SU-DHL-6 (cell line): Measurements from ENCODE around the gene MMRN1.

ENCODE experiments used
- H2AFZ ChIP-seq: fragments of 200-600 bp; sonication (generic); 2 replicates; pipeline ENCODE4 v1.6.1; 2014; ENCODE audit warnings: low read depth, mild to moderate bottlenecking, moderate library complexity, mixed read lengths, antibody characterized with exemption, low read length; ENCODE audit not compliant: severe bottlenecking
- H3F3A ChIP-seq: fragments of 200-600 bp; shearing (Covaris generic); 2 replicates; pipeline ENCODE4 v1.6.0; 2016; ENCODE audit warnings: antibody characterized with exemption, mild to moderate bottlenecking; ENCODE audit not compliant: insufficient read depth
- H3K27ac ChIP-seq: fragments of 200-600 bp; sonication (generic); 2 replicates; pipeline ENCODE4 v1.5.1; 2016; ENCODE audit warnings: low read depth, mild to moderate bottlenecking, low read length, moderate library complexity, mixed read lengths
- H3K27me3 ChIP-seq: fragments of 200-600 bp; sonication (generic), shearing (Covaris generic); 2 replicates; pipeline ENCODE4 v1.6.0; 2014; ENCODE audit warnings: mild to moderate bottlenecking, low read length
- H3K36me3 ChIP-seq: fragments of 200-600 bp; sonication (generic); 2 replicates; pipeline ENCODE4 v1.6.1; 2014; ENCODE audit warnings: mild to moderate bottlenecking, low read length, mixed read lengths
- H3K4me2 ChIP-seq: fragments of 300-600, 200-600 bp; shearing (Covaris generic), sonication (generic); 2 replicates; pipeline ENCODE4 v1.6.0; 2014; ENCODE audit warnings: low read length, low read depth, mild to moderate bottlenecking; ENCODE audit not compliant: poor library complexity, severe bottlenecking
- H3K4me3 ChIP-seq: fragments of 200-600 bp; sonication (generic); 2 replicates; pipeline ENCODE4 v1.5.1; 2014; ENCODE audit warnings: antibody characterized with exemption, low read length, mild to moderate bottlenecking, mixed read lengths; ENCODE audit not compliant: insufficient read depth, poor library complexity, severe bottlenecking
- H3K79me2 ChIP-seq: fragments of 200-600 bp; sonication (generic); 2 replicates; pipeline ENCODE4 v1.6.1; 2014; ENCODE audit warnings: mild to moderate bottlenecking, low read length, moderate library complexity; ENCODE audit not compliant: insufficient read depth
- H3K9ac ChIP-seq: fragments of 200-600 bp; sonication (generic); 2 replicates; pipeline ENCODE4 v1.7.0; 2014; ENCODE audit warnings: mild to moderate bottlenecking, low read length
- H3K9me2 ChIP-seq: fragments of 200-600 bp; sonication (generic); replicated peaks from 2 replicates; pipeline ENCODE4 v1.6.1; 2014; ENCODE audit warnings: low read length; ENCODE audit not compliant: insufficient read depth
- H3K9me3 ChIP-seq: fragments of 200-600 bp; sonication (generic); 2 replicates; pipeline ENCODE4 v1.6.1; 2014; ENCODE audit warnings: low read length, mixed read lengths; ENCODE audit not compliant: insufficient read depth
- H4K20me1 ChIP-seq: fragments of 200-600 bp; sonication (generic); 2 replicates; pipeline ENCODE4 v1.6.1; 2014; ENCODE audit warnings: low read depth, mild to moderate bottlenecking, antibody characterized with exemption, low read length, moderate library complexity, mixed read lengths
- EZH2phosphoT487 ChIP-seq: fragments of 200-600 bp; sonication (generic), shearing (Covaris generic); conservative IDR thresholded peaks from 2 replicates; pipeline ENCODE4 v1.6.1; 2018; ENCODE audit warnings: mild to moderate bottlenecking, antibody characterized with exemption, low read length, moderate library complexity, mixed read lengths
- TF ChIP-seq, protein P1 (sequence below): fragments of 200-600 bp; sonication (generic); IDR thresholded peaks from one replicate; pipeline ENCODE4 v1.5.1; 2017; ENCODE audit warnings: antibody characterized with exemption, mild to moderate bottlenecking, low read length, moderate library complexity; ENCODE audit not compliant: insufficient read depth, poor library complexity, severe bottlenecking

The MMRN1 gene

DNA sequence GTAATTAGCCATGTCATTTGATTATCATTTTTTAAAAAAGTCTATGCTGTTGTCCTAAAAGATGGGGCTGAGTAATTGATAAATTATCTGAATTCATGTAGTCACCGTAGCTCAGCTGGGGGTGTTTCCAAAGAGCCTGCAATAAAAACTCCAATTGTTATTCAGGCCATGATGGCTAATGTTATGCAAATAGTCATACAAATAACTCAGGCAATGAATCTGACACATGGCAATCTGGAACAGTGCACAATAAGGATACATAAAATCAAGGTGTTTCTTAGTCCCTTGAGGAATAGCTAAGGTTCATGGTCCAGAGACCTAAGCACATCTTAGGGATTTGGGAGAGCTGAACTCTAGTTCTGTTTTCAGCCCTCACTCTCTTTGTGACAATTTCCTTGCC, 15.2 kb downstream of the MMRN1 start:
- no peak overlapping the region for H3K27ac ChIP-seq
- no peak overlapping the region for H3K4me3 ChIP-seq
- H3K36me3 ChIP-seq = no peaks in the 10 kb centered on the region
- H4K20me1 ChIP-seq = no peaks in the 10 kb centered on the region
- no peak overlapping the region for H3K4me2 ChIP-seq
- no peak overlapping the region for H2AFZ ChIP-seq
- TF ChIP-seq, protein P1, sequence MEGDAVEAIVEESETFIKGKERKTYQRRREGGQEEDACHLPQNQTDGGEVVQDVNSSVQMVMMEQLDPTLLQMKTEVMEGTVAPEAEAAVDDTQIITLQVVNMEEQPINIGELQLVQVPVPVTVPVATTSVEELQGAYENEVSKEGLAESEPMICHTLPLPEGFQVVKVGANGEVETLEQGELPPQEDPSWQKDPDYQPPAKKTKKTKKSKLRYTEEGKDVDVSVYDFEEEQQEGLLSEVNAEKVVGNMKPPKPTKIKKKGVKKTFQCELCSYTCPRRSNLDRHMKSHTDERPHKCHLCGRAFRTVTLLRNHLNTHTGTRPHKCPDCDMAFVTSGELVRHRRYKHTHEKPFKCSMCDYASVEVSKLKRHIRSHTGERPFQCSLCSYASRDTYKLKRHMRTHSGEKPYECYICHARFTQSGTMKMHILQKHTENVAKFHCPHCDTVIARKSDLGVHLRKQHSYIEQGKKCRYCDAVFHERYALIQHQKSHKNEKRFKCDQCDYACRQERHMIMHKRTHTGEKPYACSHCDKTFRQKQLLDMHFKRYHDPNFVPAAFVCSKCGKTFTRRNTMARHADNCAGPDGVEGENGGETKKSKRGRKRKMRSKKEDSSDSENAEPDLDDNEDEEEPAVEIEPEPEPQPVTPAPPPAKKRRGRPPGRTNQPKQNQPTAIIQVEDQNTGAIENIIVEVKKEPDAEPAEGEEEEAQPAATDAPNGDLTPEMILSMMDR = no peak
- no peak for TF ChIP-seq EZH2phosphoT487
- no peaks in the 10 kb centered on the region for H3K79me2 ChIP-seq
- H3K9me3 ChIP-seq = no peaks in the 10 kb centered on the region
- H3K27me3 ChIP-seq = no peaks in the 10 kb centered on the region
- no peak overlapping the region for H3K9ac ChIP-seq
- no peaks in the 10 kb centered on the region for H3F3A ChIP-seq
- H3K9me2 ChIP-seq = no peaks in the 10 kb centered on the region

DNA sequence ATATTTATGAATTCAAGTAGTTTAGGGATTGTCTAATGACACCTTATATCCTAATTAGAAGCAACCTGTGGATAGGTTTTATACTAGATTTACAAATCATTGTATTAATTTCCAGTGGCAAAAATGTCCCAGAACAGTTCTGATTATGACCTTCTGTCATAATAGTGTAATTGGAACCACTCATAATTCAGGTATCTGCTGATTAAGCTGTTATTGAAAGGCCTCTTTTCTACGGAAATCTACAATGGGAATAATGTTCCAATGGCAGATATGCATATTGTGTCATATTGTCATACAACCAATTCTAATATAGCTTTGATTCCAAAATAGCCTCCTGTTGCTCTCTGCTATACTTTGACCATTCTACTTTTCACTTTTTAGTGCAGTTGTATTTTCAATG, 19.0 kb downstream of the MMRN1 start:
- no peak for TF ChIP-seq EZH2phosphoT487
- TF ChIP-seq, protein P1 = no peak
- Histone ChIP-seq H2AFZ (no peak overlapping the region), H3K36me3 (no peaks in the 10 kb centered on the region), H3K4me2 (no peak overlapping the region), H3K27ac (no peak overlapping the region), H3K79me2 (no peaks in the 10 kb centered on the region), H3K9me3 (no peaks in the 10 kb centered on the region), H3K9ac (no peak overlapping the region), H3K4me3 (no peak overlapping the region), H3F3A (no peaks in the 10 kb centered on the region), H3K9me2 (no peaks in the 10 kb centered on the region), H4K20me1 (no peaks in the 10 kb centered on the region), H3K27me3 (no peaks in the 10 kb centered on the region)

DNA sequence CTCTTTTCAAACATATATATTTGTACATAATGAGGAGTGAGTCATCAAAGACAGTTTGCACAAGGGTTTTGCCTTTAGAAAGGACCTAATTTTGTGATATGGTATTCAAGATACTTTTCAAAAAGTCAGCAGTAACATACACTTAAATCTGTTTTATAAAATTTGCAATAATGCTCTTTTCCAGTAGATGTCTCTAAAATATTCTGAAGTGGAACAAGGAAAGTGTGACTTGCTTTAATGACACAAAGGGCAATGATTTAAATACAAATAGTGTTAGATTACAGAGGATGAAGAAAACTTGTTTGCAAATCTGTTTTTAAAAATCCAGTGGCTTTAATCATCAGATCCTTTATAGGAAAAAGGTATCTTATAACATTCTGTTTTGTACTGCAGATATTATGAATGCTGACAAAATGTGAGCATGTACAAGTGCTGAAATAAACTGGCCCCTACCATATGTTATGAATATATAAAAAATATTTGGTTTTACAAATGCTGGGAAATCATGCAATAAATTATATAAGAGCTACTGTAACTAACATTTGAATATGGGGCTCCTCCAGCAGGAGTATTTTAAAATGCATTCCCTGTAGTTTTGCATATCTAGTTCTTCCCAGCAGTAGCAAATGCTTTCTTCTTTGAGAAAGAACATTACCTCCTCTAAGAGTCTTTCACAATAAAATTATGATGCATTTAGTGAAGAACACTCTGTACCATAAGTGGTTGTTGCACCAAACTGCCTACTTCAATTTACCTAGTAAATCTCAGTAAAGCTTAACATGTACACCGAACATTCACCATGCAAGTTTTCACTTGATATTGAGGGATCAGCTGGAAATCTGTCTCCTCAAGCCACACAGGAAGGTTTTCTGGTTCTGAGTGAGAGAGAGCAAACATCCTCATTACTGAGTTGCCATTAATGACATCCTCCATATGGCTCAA, 20.2 kb downstream of the MMRN1 start:
- H3F3A ChIP-seq = no peaks in the 10 kb centered on the region
- H2AFZ ChIP-seq = no peak overlapping the region
- H3K36me3 ChIP-seq = no peaks in the 10 kb centered on the region
- no peak for TF ChIP-seq EZH2phosphoT487
- TF ChIP-seq, protein P1 = no peak
- H3K9me3 ChIP-seq = no peaks in the 10 kb centered on the region
- no peaks in the 10 kb centered on the region for H3K27me3 ChIP-seq
- H3K9me2 ChIP-seq = no peaks in the 10 kb centered on the region
- no peak overlapping the region for H3K4me3 ChIP-seq
- no peak overlapping the region for H3K9ac ChIP-seq
- no peak overlapping the region for H3K4me2 ChIP-seq
- no peaks in the 10 kb centered on the region for H3K79me2 ChIP-seq
- no peaks in the 10 kb centered on the region for H4K20me1 ChIP-seq
- H3K27ac ChIP-seq = no peak overlapping the region
